Right forelimb (tissue), 1 donor: ENCODE data around the gene BABAM1.

Experiments
- DNase-seq: peaks from one replicate; pipeline ENCODE4 v3.0.0-alpha.2; 2018

The BABAM1 gene

GRCh38 chr19:17324357-17325114 is 57.3 kb downstream of the BABAM1 start:
- no peak for DNase-seq

- DNase-seq = no peak
These were observed 57.9 kb downstream of the BABAM1 start for GRCh38 chr19:17325133-17325532.

GRCh38 chr19:17325881-17326594 is 58.8 kb downstream of the BABAM1 start:
- DNase-seq = no peak

- no peak for DNase-seq
These were observed 59.3 kb downstream of the BABAM1 start for GRCh38 chr19:17326595-17326966.

GRCh38 chr19:17327068-17327653 is 59.9 kb downstream of the BABAM1 start:
- DNase-seq = no peak

GRCh38 chr19:17327654-17328516 is 60.6 kb downstream of the BABAM1 start:
- peak; percentile 75 for DNase-seq
